GM12878 (cell line): Measurements from ENCODE around the gene IL10RA. TPM values are rescaled to one million over a fixed set of nuclear protein-coding genes. Genes with fewer than 3 reads are reported as not detected.

Experiments
- ATAC-seq: fragments of 200-7000 bp; cut with Tn5 transposase; 3 replicates; pipeline ENCODE4 v1.9.1; 2020; ENCODE audit warnings: mild to moderate bottlenecking, moderate library complexity
- BruUV-seq: library from RNA; stranded (reverse); fragments of 400-500 nt; replicated peaks from 2 replicates; lab custom pipeline; 2021; lab: Mats Ljungman, UMichigan
- CTCF ChIA-PET: fragments of 300-600 bp; sonication (Branson Sonifier 250); formaldehyde crosslinking; extraction: SDS; loops from one replicate; lab custom pipeline; 2021; ENCODE audit warnings: inconsistent platforms; lab: Yijun Ruan, JAX
- POLR2A ChIA-PET: fragments of 350-600 bp; formaldehyde crosslinking; extraction: SDS; loops from one replicate; lab custom pipeline; 2021; ENCODE audit warnings: inconsistent platforms; lab: Charles Lee
- RAD21 ChIA-PET: fragments of 300-600 bp; sonication (Branson Sonifier 250); formaldehyde crosslinking; loops from one replicate; lab custom pipeline; 2023; ENCODE audit warnings: antibody characterized with exemption; ENCODE audit not compliant: unreplicated experiment; lab: Charles Lee
- SMC1A ChIA-PET: fragments of 300-600 bp; sonication (Branson Sonifier 250); formaldehyde crosslinking; loops from one replicate; lab custom pipeline; 2023; ENCODE audit not compliant: unreplicated experiment, uncharacterized antibody; lab: Charles Lee
- DNase-seq: peaks from one replicate; pipeline ENCODE4 v3.0.0-alpha.2; 2011; ENCODE audit warnings: low read depth, low spot score
- FAIRE-seq: peaks from 3 replicates; lab custom pipeline; 2011; peaks lifted over from hg19 to GRCh38; lab: Jason Lieb, UNC
- H2AFZ ChIP-seq: 2 replicates; pipeline ENCODE4 v1.6.0; 2011; ENCODE audit warnings: low read depth, low read length, control low read depth; ENCODE audit not compliant: control insufficient read depth
- H3K27ac ChIP-seq: 2 replicates; pipeline ENCODE4 v1.5.1; 2011; ENCODE audit warnings: control low read depth; ENCODE audit not compliant: control insufficient read depth, insufficient read depth
- H3K27me3 ChIP-seq, 2 experiments: replicated peaks in 1 of 2; 2 replicates each; pipeline versions ENCODE4 v1.6.0 to v1.6.1; 2011; ENCODE audit warnings: low read length in 1 of 2; ENCODE audit not compliant: control insufficient read depth in 2 of 2, insufficient read depth in 2 of 2
- H3K36me3 ChIP-seq, 2 experiments: 2 replicates each; pipeline ENCODE4 v1.5.1; 2011; ENCODE audit warnings: low read length in 1 of 2; ENCODE audit not compliant: control insufficient read depth in 2 of 2, insufficient read depth in 2 of 2
- H3K4me1 ChIP-seq: 2 replicates; pipeline ENCODE4 v1.6.1; 2011; ENCODE audit warnings: mild to moderate bottlenecking, low read length, moderate library complexity, mixed read lengths; ENCODE audit not compliant: control insufficient read depth, insufficient read depth
- H3K4me2 ChIP-seq: 2 replicates; pipeline ENCODE4 v1.6.0; 2011; ENCODE audit warnings: control low read depth; ENCODE audit not compliant: control insufficient read depth, insufficient read depth
- H3K4me3 ChIP-seq: fragments of 200-600 bp; sonication (generic); 2 replicates; pipeline ENCODE4 v1.5.1; 2016
- H3K79me2 ChIP-seq: 2 replicates; pipeline ENCODE4 v1.6.0; 2011; ENCODE audit warnings: low read length; ENCODE audit not compliant: control insufficient read depth, insufficient read depth
- H3K9ac ChIP-seq: 2 replicates; pipeline ENCODE4 v1.8.0; 2011; ENCODE audit warnings: low read length, control low read depth, mixed read lengths; ENCODE audit not compliant: control insufficient read depth, insufficient read depth
- H3K9me3 ChIP-seq: replicated peaks from 3 replicates; pipeline ENCODE4 v1.5.1; 2011; ENCODE audit warnings: mild to moderate bottlenecking, low read length; ENCODE audit not compliant: control insufficient read depth, insufficient read depth
- H4K20me1 ChIP-seq: 2 replicates; pipeline ENCODE4 v1.6.0; 2011; ENCODE audit not compliant: control insufficient read depth, insufficient read depth
- BCL11A ChIP-seq: IDR thresholded peaks from 2 replicates; pipeline ENCODE4 v1.6.1; 2011; ENCODE audit warnings: low read depth, low read length
- CBX3 ChIP-seq: fragments of 200-600 bp; sonication (generic); IDR thresholded peaks from 2 replicates; pipeline ENCODE4 v1.6.1; 2016; ENCODE audit warnings: low read depth, borderline replicate concordance
- CREM ChIP-seq: IDR thresholded peaks from 2 replicates; pipeline ENCODE4 v1.6.1; 2014; ENCODE audit warnings: antibody characterized with exemption, low read depth
- E2F4 ChIP-seq: IDR thresholded peaks from 2 replicates; pipeline ENCODE4 v1.6.1; 2012; ENCODE audit warnings: low read depth, low read length, improper control_type of control experiment
- E2F8 ChIP-seq: fragments of 450-650 bp; IDR thresholded peaks from 2 replicates; pipeline ENCODE4 v1.6.1; 2018; ENCODE audit warnings: mild to moderate bottlenecking, low read depth, moderate library complexity; ENCODE audit not compliant: partially characterized antibody
- ESRRA ChIP-seq: IDR thresholded peaks from 2 replicates; pipeline ENCODE4 v1.6.1; 2012; ENCODE audit warnings: mild to moderate bottlenecking, low read length, improper control_type of control experiment
- HDGF ChIP-seq: fragments of 450-650 bp; IDR thresholded peaks from 2 replicates; pipeline ENCODE4 v1.6.1; 2016; ENCODE audit warnings: antibody characterized with exemption
- JUNB ChIP-seq: IDR thresholded peaks from 2 replicates; pipeline ENCODE4 v1.6.1; 2016; ENCODE audit warnings: antibody characterized with exemption, mild to moderate bottlenecking
- NBN ChIP-seq: fragments of 450-650 bp; IDR thresholded peaks from 2 replicates; pipeline ENCODE4 v1.6.1; 2016
- NFIC ChIP-seq: IDR thresholded peaks from 2 replicates; pipeline ENCODE4 v1.6.1; 2012; ENCODE audit warnings: low read depth, mild to moderate bottlenecking, inconsistent platforms, low read length, moderate library complexity
- NFXL1 ChIP-seq: fragments of 450-650 bp; IDR thresholded peaks from 2 replicates; pipeline ENCODE4 v1.6.1; 2017; ENCODE audit warnings: antibody characterized with exemption, mild to moderate bottlenecking, borderline replicate concordance
- PAX8 ChIP-seq: fragments of 450-650 bp; IDR thresholded peaks from 2 replicates; pipeline ENCODE4 v1.6.1; 2017; ENCODE audit warnings: mild to moderate bottlenecking, moderate library complexity
- RB1 ChIP-seq: fragments of 450-650 bp; formaldehyde crosslinking; IDR thresholded peaks from 2 replicates; pipeline ENCODE4 v1.6.1; 2017; ENCODE audit warnings: mild to moderate bottlenecking, borderline replicate concordance
- RFX5 ChIP-seq: IDR thresholded peaks from 2 replicates; pipeline ENCODE4 v1.6.1; 2011; ENCODE audit warnings: low read depth, low read length, improper control_type of control experiment
- SMAD1 ChIP-seq: fragments of 450-650 bp; IDR thresholded peaks from 2 replicates; pipeline ENCODE4 v1.6.1; 2018; ENCODE audit warnings: mild to moderate bottlenecking, low read depth; ENCODE audit not compliant: partially characterized antibody
- STAT1 ChIP-seq: fragments of 450-650 bp; conservative IDR thresholded peaks from 2 replicates; pipeline ENCODE4 v1.6.1; 2014; ENCODE audit warnings: antibody characterized with exemption, mild to moderate bottlenecking
- SUZ12 ChIP-seq: fragments of 200-600 bp; sonication (generic); IDR thresholded peaks from one replicate; pipeline ENCODE4 v1.6.1; 2018; ENCODE audit warnings: antibody characterized with exemption, mild to moderate bottlenecking; ENCODE audit not compliant: unreplicated experiment
- YBX1 ChIP-seq: fragments of 450-650 bp; IDR thresholded peaks from 2 replicates; pipeline ENCODE4 v1.6.1; 2016; ENCODE audit warnings: antibody characterized with exemption
- ZZZ3 ChIP-seq: IDR thresholded peaks from 2 replicates; pipeline ENCODE4 v1.6.1; 2011; ENCODE audit warnings: low read depth; ENCODE audit not compliant: control insufficient read depth, insufficient read length
- WGBS: methylation state at CpG from one replicate; pipeline ENCODE4 v1.1.6; 2016; ENCODE audit warnings: low lambda C conversion rate; ENCODE audit not compliant: insufficient replicate concordance, insufficient coverage; ENCODE audit errors: missing lambda C conversion rate; 5-methylcytosine and 5-hydroxymethylcytosine counted together
- in situ Hi-C: fragments of 300-500 bp; cut with MboI; formaldehyde crosslinking; loops from 9 replicates; pipeline ENCODE4 v1.14.3; 2018; ENCODE audit warnings: mixed read lengths
- intact Hi-C: fragments of 100-400 bp; cut with micrococcal nuclease; formaldehyde crosslinking; loops from one replicate; pipeline ENCODE4 v1.14.2; 2022; ENCODE audit not compliant: unreplicated experiment
- polyA plus RNA-seq, 11 experiments: library from polyadenylated mRNA; depleted of rRNA in 4 of 11; unstranded in 6 of 11; stranded (reverse) in 5 of 11; fragments of >200 nt; fragmentation: Nextera tagmentation in 4 of 11; fragmentation: Illumina TruSeq in 1 of 11; extraction: Ambion mirVana in 4 of 11; extraction: Trizol in 1 of 11; gene quantifications; 1 replicate in 1 of 11; 2 replicates in 10 of 11; pipeline versions ENCODE4 v1.2.1 to v1.2.3, GENCODE V29; 2011 to 2016; ENCODE audit warnings: inconsistent platforms in 2 of 11, missing spikeins in 2 of 11, low read depth in 1 of 11
- total RNA-seq, 4 experiments: library from RNA; depleted of rRNA in 3 of 4; stranded (reverse); fragments of >200 nt in 3 of 4; fragmentation: Illumina TruSeq in 1 of 4; extraction: Trizol in 1 of 4; gene quantifications; 2 replicates each; pipeline versions ENCODE4 v1.2.1 to v1.2.3, GENCODE V29; 2013 to 2021
- TF ChIP-seq, protein P1 (sequence below): fragments of 450-650 bp; IDR thresholded peaks from 2 replicates; pipeline ENCODE4 v1.6.1; 2017; ENCODE audit warnings: mild to moderate bottlenecking

Gene IL10RA
- total and polyA plus RNA-seq, 10 of the 15 experiments (the other 5 are each of a cell fraction or from before 2014, with no cell fraction given): 0.77 to 45.9 (median 9.6) TPM

GRCh38 chr11:118017111-118017510 lies 30.9 kb downstream of the IL10RA start (continued):
- TF ChIP-seq E2F4: no peak

GRCh38 chr11:118017631-118018315 lies 31.6 kb downstream of the IL10RA start:
- Histone ChIP-seq H2AFZ (no peak overlapping the region), H4K20me1 (no peaks in the 10 kb centered on the region), H3K4me1 (peaks cover 17% of the 10 kb centered on the region), H3K4me2 (no peak overlapping the region), H3K79me2 (no peaks in the 10 kb centered on the region), H3K36me3 (no peaks in the 10 kb centered on the region), H3K4me3 (no peak overlapping the region), H3K9ac (no peak overlapping the region), H3K27ac (no peak overlapping the region), H3K9me3 (peaks cover 17% of the 10 kb centered on the region; the same call in 2 of the 3 replicates), H3K27me3 (no peaks in the 10 kb centered on the region)
- FAIRE-seq (no peak), DNase-seq (no peak), ATAC-seq (no peak)
- CTCF ChIA-PET: no interaction called here
- intact Hi-C loops: no loop called here
- no TSS peak for BruUV-seq
- in situ Hi-C loops: no loop called here
- POLR2A ChIA-PET: no interaction called here
- SMC1A ChIA-PET: no interaction called here
- RAD21 ChIA-PET: interaction anchor here (1.7 kb wide), 1 partner anchor 71 kb away, joined by 5 read pairs; no protein-coding TSS in a partner anchor
- WGBS: 48% methylated on average over 4 of the region's 4 CpGs
- TF ChIP-seq, protein P1, sequence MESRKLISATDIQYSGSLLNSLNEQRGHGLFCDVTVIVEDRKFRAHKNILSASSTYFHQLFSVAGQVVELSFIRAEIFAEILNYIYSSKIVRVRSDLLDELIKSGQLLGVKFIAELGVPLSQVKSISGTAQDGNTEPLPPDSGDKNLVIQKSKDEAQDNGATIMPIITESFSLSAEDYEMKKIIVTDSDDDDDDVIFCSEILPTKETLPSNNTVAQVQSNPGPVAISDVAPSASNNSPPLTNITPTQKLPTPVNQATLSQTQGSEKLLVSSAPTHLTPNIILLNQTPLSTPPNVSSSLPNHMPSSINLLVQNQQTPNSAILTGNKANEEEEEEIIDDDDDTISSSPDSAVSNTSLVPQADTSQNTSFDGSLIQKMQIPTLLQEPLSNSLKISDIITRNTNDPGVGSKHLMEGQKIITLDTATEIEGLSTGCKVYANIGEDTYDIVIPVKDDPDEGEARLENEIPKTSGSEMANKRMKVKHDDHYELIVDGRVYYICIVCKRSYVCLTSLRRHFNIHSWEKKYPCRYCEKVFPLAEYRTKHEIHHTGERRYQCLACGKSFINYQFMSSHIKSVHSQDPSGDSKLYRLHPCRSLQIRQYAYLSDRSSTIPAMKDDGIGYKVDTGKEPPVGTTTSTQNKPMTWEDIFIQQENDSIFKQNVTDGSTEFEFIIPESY: no peak
- TF ChIP-seq ZZZ3 (no peak), NBN (no peak), SUZ12 (no peak), E2F8 (no peak), BCL11A (no peak), STAT1 (no peak), ESRRA (no peak), JUNB (no peak), YBX1 (no peak), NFIC (no peak), CREM (no peak), RFX5 (no peak), HDGF (no peak), SMAD1 (no peak), NFXL1 (no peak), PAX8 (no peak), CBX3 (no peak), RB1 (no peak)
